H9 (cell line): Measurements from ENCODE around the gene TRIM17. TPM values are rescaled to one million over a fixed set of nuclear protein-coding genes. Genes with fewer than 3 reads are reported as not detected.
A peak's percentile ranks its signal among the peaks of the same experiment; 100 is the strongest.

Experiments
- DNase-seq: peaks from one replicate; pipeline ENCODE4 v3.0.0-alpha.2; 2017
- H2AFZ ChIP-seq: one replicate; pipeline ENCODE4 v1.6.1; 2013; ENCODE audit warnings: mild to moderate bottlenecking, low read length, control low read depth, moderate library complexity
- H2AK5ac ChIP-seq: 2 replicates; pipeline ENCODE4 v1.6.1; 2013; ENCODE audit warnings: low read length, control low read depth, mixed read lengths; ENCODE audit not compliant: insufficient read length
- H2BK120ac ChIP-seq: one replicate; pipeline ENCODE4 v1.6.1; 2013; ENCODE audit warnings: low read depth, mild to moderate bottlenecking, low read length, control low read depth, inconsistent platforms; ENCODE audit not compliant: poor library complexity, severe bottlenecking
- H2BK12ac ChIP-seq: 2 replicates; pipeline ENCODE4 v1.6.1; 2013; ENCODE audit warnings: low read length, control low read depth, mixed read lengths, low read depth; ENCODE audit not compliant: insufficient read length
- H2BK15ac ChIP-seq: 2 replicates; pipeline ENCODE4 v1.6.1; 2013; ENCODE audit warnings: low read depth, low read length, control low read depth
- H2BK20ac ChIP-seq: one replicate; pipeline ENCODE4 v1.6.1; 2013; ENCODE audit warnings: low read depth, mild to moderate bottlenecking, low read length, control low read depth, inconsistent platforms; ENCODE audit not compliant: poor library complexity, severe bottlenecking
- H2BK5ac ChIP-seq: 2 replicates; pipeline ENCODE4 v1.6.1; 2013; ENCODE audit warnings: low read length, control low read depth, mixed read lengths; ENCODE audit not compliant: insufficient read length
- H3K14ac ChIP-seq: 2 replicates; pipeline ENCODE4 v1.6.1; 2013; ENCODE audit warnings: low read length, control low read depth; ENCODE audit not compliant: insufficient read depth
- H3K18ac ChIP-seq: 2 replicates; pipeline ENCODE4 v1.6.1; 2013; ENCODE audit warnings: low read depth, mild to moderate bottlenecking, mixed read lengths, low read length, control low read depth; ENCODE audit not compliant: insufficient read length
- H3K23ac ChIP-seq: 2 replicates; pipeline ENCODE4 v1.6.1; 2013; ENCODE audit warnings: low read length, control low read depth, mixed read lengths, low read depth; ENCODE audit not compliant: insufficient read length
- H3K23me2 ChIP-seq: 2 replicates; pipeline ENCODE4 v1.6.1; 2013; ENCODE audit warnings: low read depth, mild to moderate bottlenecking, mixed read lengths, low read length, control low read depth; ENCODE audit not compliant: insufficient read length, poor library complexity, severe bottlenecking
- H3K27ac ChIP-seq: 2 replicates; pipeline ENCODE4 v1.5.1; 2013; ENCODE audit warnings: low read length, control low read depth, mixed read lengths, low read depth; ENCODE audit not compliant: insufficient read length
- H3K27me3 ChIP-seq: 2 replicates; pipeline ENCODE4 v1.6.1; 2013; ENCODE audit warnings: low read length, control low read depth, inconsistent platforms; ENCODE audit not compliant: insufficient read depth
- H3K4ac ChIP-seq: 2 replicates; pipeline ENCODE4 v1.6.1; 2013; ENCODE audit warnings: low read depth, mild to moderate bottlenecking, control low read depth, inconsistent platforms, low read length, moderate library complexity
- H3K4me1 ChIP-seq: 2 replicates; pipeline ENCODE4 v1.6.1; 2013; ENCODE audit warnings: low read length, control low read depth, inconsistent platforms; ENCODE audit not compliant: insufficient read depth
- H3K4me2 ChIP-seq: 2 replicates; pipeline ENCODE4 v1.6.1; 2013; ENCODE audit warnings: low read length, control low read depth, mixed read lengths; ENCODE audit not compliant: insufficient read length, insufficient read depth
- H3K56ac ChIP-seq: 2 replicates; pipeline ENCODE4 v1.6.1; 2013; ENCODE audit warnings: low read depth, mild to moderate bottlenecking, mixed read lengths, low read length, control low read depth; ENCODE audit not compliant: insufficient read length
- H3K79me1 ChIP-seq: 2 replicates; pipeline ENCODE4 v1.6.1; 2013; ENCODE audit warnings: low read depth, mild to moderate bottlenecking, moderate library complexity, low read length, control low read depth, inconsistent platforms; ENCODE audit not compliant: insufficient read depth, poor library complexity, severe bottlenecking
- H3K79me2 ChIP-seq: 2 replicates; pipeline ENCODE4 v1.6.1; 2013; ENCODE audit warnings: low read length, control low read depth, inconsistent platforms; ENCODE audit not compliant: insufficient read depth
- H3K9ac ChIP-seq: 2 replicates; pipeline ENCODE4 v1.6.1; 2013; ENCODE audit warnings: low read length, control low read depth, mixed read lengths; ENCODE audit not compliant: insufficient read length; ENCODE audit errors: extremely low read depth
- H3K9me3 ChIP-seq: one replicate; pipeline ENCODE4 v1.6.1; 2013; ENCODE audit warnings: low read depth, low read length, inconsistent platforms; ENCODE audit not compliant: control insufficient read depth
- H3T11ph ChIP-seq: one replicate; pipeline ENCODE4 v1.6.1; 2013; ENCODE audit warnings: mild to moderate bottlenecking, low read length, control low read depth, inconsistent platforms
- H4K20me1 ChIP-seq: one replicate; pipeline ENCODE4 v1.6.1; 2013; ENCODE audit not compliant: control insufficient read depth, insufficient read length, insufficient read depth
- H4K5ac ChIP-seq: 2 replicates; pipeline ENCODE4 v1.6.1; 2013; ENCODE audit warnings: low read depth, mild to moderate bottlenecking, mixed read lengths, low read length, control low read depth; ENCODE audit not compliant: insufficient read length
- H4K8ac ChIP-seq: replicated peaks from 2 replicates; pipeline ENCODE4 v1.6.1; 2013; ENCODE audit warnings: low read length, control low read depth, mixed read lengths, low read depth; ENCODE audit not compliant: insufficient read length
- H4K91ac ChIP-seq: 2 replicates; pipeline ENCODE4 v1.6.1; 2013; ENCODE audit warnings: low read depth, mild to moderate bottlenecking, moderate library complexity, mixed read lengths, low read length, control low read depth; ENCODE audit not compliant: insufficient read length
- H3K27ac Mint-ChIP-seq, 3 experiments: 2 replicates in 2 of 3; 3 replicates in 1 of 3; pipeline ENCODE4 v1.8.0; 2020 to 2021; ENCODE audit warnings: mixed read lengths in 3 of 3, mild to moderate bottlenecking in 1 of 3, moderate library complexity in 1 of 3
- H3K27me3 Mint-ChIP-seq: 2 replicates; pipeline ENCODE4 v1.8.0; 2021; ENCODE audit warnings: low read depth, mild to moderate bottlenecking, moderate library complexity, mixed read lengths
- H3K36me3 Mint-ChIP-seq, 3 experiments: 2 replicates in 2 of 3; 3 replicates in 1 of 3; pipeline ENCODE4 v1.8.0; 2020 to 2021; ENCODE audit warnings: low read depth in 3 of 3, mixed read lengths in 3 of 3; ENCODE audit not compliant: insufficient read depth in 1 of 3
- H3K4me1 Mint-ChIP-seq, 2 experiments: 2 replicates each; pipeline ENCODE4 v1.8.0; 2020; ENCODE audit warnings: mixed read lengths in 2 of 2
- H3K4me3 Mint-ChIP-seq, 2 experiments: 2 replicates in 1 of 2; 3 replicates in 1 of 2; pipeline ENCODE4 v1.8.0; 2020 to 2021; ENCODE audit warnings: mild to moderate bottlenecking in 2 of 2, mixed read lengths in 2 of 2, moderate library complexity in 1 of 2
- H3K9me3 Mint-ChIP-seq, 2 experiments: 2 replicates in 1 of 2; 3 replicates in 1 of 2; pipeline ENCODE4 v1.8.0; 2020; ENCODE audit warnings: mild to moderate bottlenecking in 2 of 2, mixed read lengths in 2 of 2, moderate library complexity in 1 of 2
- CTCF ChIP-seq: fragments of 200-600 bp; sonication (generic); conservative IDR thresholded peaks from 3 replicates; pipeline ENCODE4 v1.8.0; 2021; ENCODE audit warnings: antibody characterized with exemption, mild to moderate bottlenecking
- WGBS: extraction: QIAGEN DNeasy Blood & Tissue Kit; methylation state at CpG from one replicate; pipeline ENCODE4 v1.1.7; 2013; ENCODE audit warnings: missing lambda C conversion rate, low lambda C conversion rate, mixed read lengths; ENCODE audit not compliant: insufficient read length; ENCODE audit errors: extremely low coverage; 5-methylcytosine and 5-hydroxymethylcytosine counted together
- total RNA-seq: library from RNA; stranded (reverse); gene quantifications from 2 replicates; pipeline ENCODE4 v1.2.1, GENCODE V29; 2021

TRIM17 gene
- total RNA-seq, 1 experiment from 2014 or later = 2.8 TPM

GRCh38 chr1:228405200-228405978 lies 11.3 kb downstream of the TRIM17 start:
- Histone ChIP-seq H3K23me2 (peaks cover 15% of the 10 kb centered on the region), H2BK20ac (no peak overlapping the region), H2BK12ac (no peak overlapping the region), H3K4me2 (peak overlapping the region; percentile 94), H2AK5ac (no peak overlapping the region), H2BK15ac (no peak overlapping the region), H3K9me3 (no peaks in the 10 kb centered on the region), H3K79me2 (peaks cover 23% of the 10 kb centered on the region), H3K4ac (no peak overlapping the region), H3T11ph (no peak overlapping the region), H2BK120ac (no peak overlapping the region), H3K27me3 (no peaks in the 10 kb centered on the region), H2AFZ (no peak overlapping the region), H3K56ac (no peak overlapping the region), H4K5ac (no peak overlapping the region), H3K27ac (no peak overlapping the region), H4K91ac (no peak overlapping the region), H3K79me1 (peaks cover 16% of the 10 kb centered on the region), H3K14ac (no peak overlapping the region), H4K20me1 (peaks cover 2% of the 10 kb centered on the region), H3K23ac (no peak overlapping the region), H3K9ac (peak overlapping the region; percentile 67), H2BK5ac (no peak overlapping the region), H3K4me1 (0 out of 2 replicates have a peak, but pooled peaks cover 5% of the 10 kb centered on the region), H3K18ac (no peak overlapping the region), H4K8ac (no peak overlapping the region)
- Mint-ChIP-seq H3K27ac (peak overlapping the region in 2 of 3 experiments; percentile 97 to 98; a peak in 4 of 7 replicates), H3K4me3 (peak overlapping the region; percentile 92 to 99), H3K9me3 (no peaks in the 10 kb centered on the region), H3K4me1 (peaks cover 17 to 32% of the 10 kb centered on the region in 2 experiments), H3K36me3 (peaks cover 30 to 46% (median 41%) of the 10 kb centered on the region in 3 experiments), H3K27me3 (no peaks in the 10 kb centered on the region)
- peak; percentile 28 for DNase-seq
- TF ChIP-seq CTCF = no peak
- WGBS = no CpG with 5 or more reads among the region's 11 CpGs
